Activated CD4-positive, alpha-beta memory T cell treated with anti-CD3 and anti-CD28 coated beads, Interleukin-2, amount 10 ng/mL, durations not matched to agents 7 days and 5 days (primary cell): ENCODE measurements around the gene TMEM63B. TPM values are rescaled to one million over a fixed set of nuclear protein-coding genes. Genes with fewer than 3 reads are reported as not detected.

Experiments used
- CTCF ChIA-PET: fragments of 350-600 bp; sonication (Branson Sonifier 250); formaldehyde crosslinking; loops from one replicate; lab custom pipeline; 2021; ENCODE audit warnings: antibody characterized with exemption, inconsistent platforms; lab: Charles Lee
- POLR2A ChIA-PET: fragments of 350-600 bp; sonication (Branson Sonifier 250); formaldehyde crosslinking; loops from one replicate; lab custom pipeline; 2021; ENCODE audit warnings: antibody characterized with exemption; lab: Charles Lee
- DNase-seq: peaks from one replicate; pipeline ENCODE4 v3.0.0-alpha.2; 2020
- H3K27ac Mint-ChIP-seq: one replicate; pipeline ENCODE4 v1.8.0; 2021; ENCODE audit warnings: mild to moderate bottlenecking, mixed read lengths
- H3K27me3 Mint-ChIP-seq: one replicate; pipeline ENCODE4 v1.8.0; 2021; ENCODE audit warnings: mixed read lengths
- H3K36me3 Mint-ChIP-seq: one replicate; pipeline ENCODE4 v1.8.0; 2021; ENCODE audit warnings: low read depth, mixed read lengths
- H3K4me1 Mint-ChIP-seq: one replicate; pipeline ENCODE4 v1.8.0; 2021; ENCODE audit warnings: mixed read lengths
- H3K4me3 Mint-ChIP-seq: one replicate; pipeline ENCODE4 v1.8.0; 2021; ENCODE audit warnings: mild to moderate bottlenecking, mixed read lengths
- H3K9me3 Mint-ChIP-seq: one replicate; pipeline ENCODE4 v1.8.0; 2021; ENCODE audit warnings: mixed read lengths
- total RNA-seq, 2 experiments: library from RNA; stranded (reverse); gene quantifications; one replicate each; pipeline ENCODE4 v1.2.3, GENCODE V29; 2021

TMEM63B gene
- total RNA-seq, 2 experiments from 2014 or later: 14.7 to 15.5 TPM

DNA sequence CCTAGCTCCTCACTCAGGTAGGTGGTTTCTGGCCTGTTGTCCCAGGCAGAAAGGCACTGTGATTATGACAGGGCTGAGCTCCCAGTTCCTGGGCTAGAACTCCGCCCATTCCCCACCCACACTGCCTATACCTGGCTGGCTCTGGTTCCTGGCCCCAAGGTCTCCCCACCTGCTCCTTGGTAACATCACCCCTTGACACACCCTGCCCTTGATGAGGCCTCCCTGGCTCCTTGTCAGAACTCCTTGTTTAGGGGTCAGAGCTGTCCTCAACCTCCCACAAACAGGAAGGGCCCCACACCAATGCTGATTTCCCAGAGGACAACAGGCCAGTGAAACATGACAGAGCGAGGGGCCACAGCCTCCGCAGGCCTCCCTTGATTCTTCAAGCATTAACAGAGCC lies 73.8 kb downstream of the TMEM63B start:
- POLR2A ChIA-PET: no interaction called here
- Mint-ChIP-seq H3K4me3 (no peak overlapping the region), H3K4me1 (no peaks in the 10 kb centered on the region), H3K27me3 (peaks cover 1% of the 10 kb centered on the region), H3K27ac (no peak overlapping the region), H3K9me3 (no peaks in the 10 kb centered on the region), H3K36me3 (no peaks in the 10 kb centered on the region)
- CTCF ChIA-PET: interaction anchor here (0.8 kb wide), 1 partner anchor 105 kb away, joined by 3 read pairs; no protein-coding TSS in a partner anchor
- DNase-seq: no peak

- CTCF ChIA-PET: no interaction called here
- no peaks in the 10 kb centered on the region for H3K36me3 Mint-ChIP-seq
- H3K4me1 Mint-ChIP-seq: no peaks in the 10 kb centered on the region
- no peaks in the 10 kb centered on the region for H3K9me3 Mint-ChIP-seq
- POLR2A ChIA-PET: no interaction called here
- H3K27me3 Mint-ChIP-seq: peaks cover 1% of the 10 kb centered on the region
- H3K4me3 Mint-ChIP-seq: no peak overlapping the region
- H3K27ac Mint-ChIP-seq: no peak overlapping the region
- DNase-seq: no peak
Measured at GRCh38 chr6:44201638-44202303, 74.4 kb downstream of the TMEM63B start.

DNA sequence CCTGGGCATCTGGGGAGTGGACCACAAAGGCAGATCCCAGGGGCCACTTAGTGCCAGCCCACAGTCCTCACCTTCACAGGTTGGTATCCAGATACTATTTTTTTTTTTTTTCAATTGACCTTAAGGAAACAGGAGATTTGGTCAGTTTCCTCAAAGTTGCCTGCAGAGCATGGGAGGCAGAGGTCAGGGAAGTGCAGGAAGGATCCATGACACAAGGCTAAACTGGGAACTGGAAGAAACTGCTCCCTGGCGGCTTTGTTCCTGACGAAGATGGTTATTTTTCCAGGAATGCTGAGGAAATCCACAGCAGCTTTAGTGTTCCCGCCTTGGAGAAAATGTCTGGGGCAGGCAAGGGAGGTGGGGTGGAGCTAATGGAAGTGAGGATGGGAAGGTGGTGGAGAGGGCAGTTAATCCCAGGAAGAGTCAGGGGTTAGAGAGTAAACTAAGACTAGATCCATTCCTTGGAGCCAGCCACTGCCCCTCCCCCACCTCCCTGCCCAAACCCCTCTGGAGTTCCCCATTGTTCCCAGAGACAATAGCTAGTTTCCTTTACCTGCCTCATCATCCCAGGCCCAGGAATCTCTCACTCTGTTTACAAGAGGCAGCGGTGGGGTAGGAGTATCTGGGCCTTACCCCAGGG lies 75.1 kb downstream of the TMEM63B start:
- peaks cover 1% of the 10 kb centered on the region for H3K27me3 Mint-ChIP-seq
- no peak overlapping the region for H3K27ac Mint-ChIP-seq
- no peaks in the 10 kb centered on the region for H3K9me3 Mint-ChIP-seq
- CTCF ChIA-PET: no interaction called here
- H3K4me3 Mint-ChIP-seq: no peak overlapping the region
- no peaks in the 10 kb centered on the region for H3K36me3 Mint-ChIP-seq
- POLR2A ChIA-PET: no interaction called here
- H3K4me1 Mint-ChIP-seq: no peaks in the 10 kb centered on the region
- DNase-seq: no peak

- Mint-ChIP-seq H3K27ac (no peak overlapping the region), H3K4me3 (no peak overlapping the region), H3K36me3 (no peaks in the 10 kb centered on the region), H3K9me3 (no peaks in the 10 kb centered on the region), H3K4me1 (no peaks in the 10 kb centered on the region), H3K27me3 (peaks cover 1% of the 10 kb centered on the region)
- ChIA-PET CTCF (no interaction called here), POLR2A (no interaction called here)
- DNase-seq: no peak
Measured at GRCh38 chr6:44202972-44203750, 75.8 kb downstream of the TMEM63B start.

- H3K27ac Mint-ChIP-seq: no peak overlapping the region
- peaks cover 1% of the 10 kb centered on the region for H3K27me3 Mint-ChIP-seq
- DNase-seq: no peak
- no peaks in the 10 kb centered on the region for H3K9me3 Mint-ChIP-seq
- H3K4me1 Mint-ChIP-seq: no peaks in the 10 kb centered on the region
- ChIA-PET CTCF (no interaction called here), POLR2A (no interaction called here)
- no peaks in the 10 kb centered on the region for H3K36me3 Mint-ChIP-seq
- no peak overlapping the region for H3K4me3 Mint-ChIP-seq
Measured at GRCh38 chr6:44203955-44204354, 76.6 kb downstream of the TMEM63B start.

Other genes starting within 250 kb of the TMEM63B start
- gene MRPL14, start 102 bp upstream of the TMEM63B start, total RNA-seq: 10 to 100 TPM; 36.0 to 39.0 TPM
- gene CAPN11, start 31.3 kb downstream of the TMEM63B start, total RNA-seq: under 1 TPM in 1 of 2 experiments, not detected in 1; 0.13 TPM
- not detected for gene MYMX, start 89.4 kb downstream of the TMEM63B start, total RNA-seq
- 10 to 100 TPM; 24.8 to 25.4 TPM for gene SLC29A1, start 96.0 kb downstream of the TMEM63B start, total RNA-seq
- 100 to 1,000 TPM; 478 to 479 TPM for gene HSP90AB1, start 119.5 kb downstream of the TMEM63B start, total RNA-seq
- gene SLC35B2, start 130.0 kb downstream of the TMEM63B start, total RNA-seq: 10 to 100 TPM; 35.8 to 37.2 TPM
- 10 to 100 TPM; 20.8 to 21.7 TPM for gene NFKBIE, start 138.0 kb downstream of the TMEM63B start, total RNA-seq
- not detected for gene TMEM151B, start 142.9 kb downstream of the TMEM63B start, total RNA-seq
- 10 to 100 TPM; 14.8 to 15.0 TPM for gene AARS2, start 185.8 kb downstream of the TMEM63B start, total RNA-seq
- not detected for gene SPATS1, start 215.1 kb downstream of the TMEM63B start, total RNA-seq